Measurements from ENCODE around the gene PRKG1. TPM values are rescaled to one million over a fixed set of nuclear protein-coding genes. Genes with fewer than 3 reads are reported as not detected.

PRKG1 gene
- total and polyA plus RNA-seq, 2 of the 4 experiments (the other 2 are of a cell fraction) = 3.5 to 18.3 TPM

- Histone ChIP-seq H3K9ac (ENCODE audit: low read depth, low read length) (no peak overlapping the region), H3K27me3 (ENCODE audit: control insufficient read depth, insufficient read depth, low read length) (no peaks in the 10 kb centered on the region), H3K56ac (ENCODE audit: extremely low read depth, insufficient read depth, low read length) (no peak overlapping the region), H3K4ac (ENCODE audit: low read depth, low read length) (no peak overlapping the region), H4K91ac (ENCODE audit: insufficient read depth, low read depth, low read length) (no peak overlapping the region), H3K4me1 (ENCODE audit: control insufficient read depth, insufficient read depth, low read length) (peaks cover 1% of the 10 kb centered on the region; the same call in 1 of the 2 replicates), H3K79me1 (ENCODE audit: low read depth in 1 of 2, low read length in 2 of 2) (no peaks in the 10 kb centered on the region), H3K36me3 (ENCODE audit: control insufficient read depth, insufficient read depth, low read length) (no peaks in the 10 kb centered on the region), H3K9me1 (ENCODE audit: insufficient read depth, low read length) (no peaks in the 10 kb centered on the region), H4K20me1 (ENCODE audit: insufficient read depth, low read length) (no peaks in the 10 kb centered on the region), H4K5ac (ENCODE audit: low read depth, low read length) (no peak overlapping the region), H2BK15ac (ENCODE audit: low read depth, low read length) (no peak overlapping the region), H3K23ac (ENCODE audit: low read depth, low read length) (no peak overlapping the region), H3K4me2 (ENCODE audit: low read depth, low read length) (no peak overlapping the region), H2BK120ac (ENCODE audit: low read depth, low read length) (no peak overlapping the region), H3K9me3 (ENCODE audit: control insufficient read depth, insufficient read depth, low read length) (no peaks in the 10 kb centered on the region), H4K8ac (ENCODE audit: low read depth in 2 of 2, low read length in 2 of 2) (no peak overlapping the region), H2BK20ac (ENCODE audit: low read depth, low read length) (no peak overlapping the region), H3K18ac (ENCODE audit: low read depth, low read length) (no peak overlapping the region), H2AFZ (replicated peaks; ENCODE audit: low read length, poor library complexity) (no peak overlapping the region), H3K4me3 (ENCODE audit: insufficient read depth, low read depth, low read length) (no peak overlapping the region), H2BK5ac (ENCODE audit: low read depth, low read length, poor library complexity, severe bottlenecking) (no peak overlapping the region), H2AK5ac (ENCODE audit: low read depth, low read length) (no peak overlapping the region), H2AK9ac (replicated peaks; ENCODE audit: low read depth, low read length, poor library complexity) (no peak overlapping the region), H3K14ac (replicated peaks; ENCODE audit: low read depth, low read length) (no peak overlapping the region), H3K27ac (ENCODE audit: insufficient read depth, low read length) (no peak overlapping the region)
- in situ Hi-C loops (cut with MboI; ENCODE audit: low sequenced_read_pairs) (loop anchor here (25.0 kb wide), 1 partner anchor 545 kb away; no protein-coding TSS in a partner anchor), dilution Hi-C loops (cut with HindIII; ENCODE audit: low sequenced_read_pairs, unreplicated experiment) (no loop called here), intact Hi-C loops (cut with micrococcal nuclease) (no loop called here)
- ATAC-seq (ENCODE audit: low read depth) (no peak), DNase-seq (no peak)
- ChIA-PET CTCF (interaction anchor here (0.6 kb wide), 1 partner anchor 260 kb away, joined by 3 read pairs; no protein-coding TSS in a partner anchor), POLR2A (ENCODE audit: unreplicated experiment) (no interaction called here)
- BruUV-seq (replicated peaks) = no TSS peak
- TF ChIP-seq MAFK (IDR thresholded peaks at IDR 0.05; ENCODE audit: low read depth, low read length) (no peak), RFX5 (IDR thresholded peaks at IDR 0.05; ENCODE audit: low read depth, low read length) (no peak), CEBPB (IDR thresholded peaks at IDR 0.05; ENCODE audit: low read depth, low read length) (no peak), NFE2L2 (IDR thresholded peaks at IDR 0.05; ENCODE audit: low read depth, low read length) (no peak), MXI1 (IDR thresholded peaks at IDR 0.05; ENCODE audit: borderline replicate concordance, low read depth, low read length) (no peak), RAD21 (IDR thresholded peaks at IDR 0.05; ENCODE audit: low read length) (no peak), POLR2A (IDR thresholded peaks at IDR 0.05; ENCODE audit: low read depth, low read length) (no peak), CHD1 (IDR thresholded peaks at IDR 0.05; ENCODE audit: low read depth, low read length) (no peak), SMC3 (IDR thresholded peaks at IDR 0.05; ENCODE audit: low read depth, low read length) (no peak), FOS (IDR thresholded peaks at IDR 0.05; ENCODE audit: low read depth, low read length) (no peak), RCOR1 (IDR thresholded peaks at IDR 0.05; ENCODE audit: insufficient replicate concordance, low read length) (no peak), MAZ (IDR thresholded peaks at IDR 0.05; ENCODE audit: borderline replicate concordance, low read depth, low read length) (no peak)
Observed at GRCh38 chr10:51956822-51957221, 882.5 kb downstream of the PRKG1 start.
